H1 (cell line): ENCODE results near the gene NR2F1-AS1. TPM values are rescaled to one million over a fixed set of nuclear protein-coding genes. Genes with fewer than 3 reads are reported as not detected.

Experiments used
- ATF3 ChIP-seq: IDR thresholded peaks from 2 replicates; pipeline ENCODE4 v1.6.1; 2011; ENCODE audit warnings: low read depth, mild to moderate bottlenecking, low read length; ENCODE audit not compliant: insufficient read depth
- CEBPB ChIP-seq: IDR thresholded peaks from 2 replicates; pipeline ENCODE4 v1.6.1; 2012; ENCODE audit warnings: low read depth, low read length
- CHD2 ChIP-seq: IDR thresholded peaks from 2 replicates; pipeline ENCODE4 v1.6.1; 2012; ENCODE audit warnings: low read length, improper control_type of control experiment
- CREB1 ChIP-seq: IDR thresholded peaks from 2 replicates; pipeline ENCODE4 v1.6.1; 2012; ENCODE audit warnings: inconsistent platforms
- KDM5A ChIP-seq: fragments of 200-600 bp; IDR thresholded peaks from 2 replicates; pipeline ENCODE4 v1.7.1; 2012; ENCODE audit warnings: mild to moderate bottlenecking, low read length, inconsistent platforms, mixed read lengths
- SIX5 ChIP-seq: IDR thresholded peaks from 2 replicates; pipeline ENCODE4 v1.6.1; 2011; ENCODE audit warnings: mild to moderate bottlenecking, low read depth, low read length
- TAF1 ChIP-seq: IDR thresholded peaks from 2 replicates; pipeline ENCODE4 v1.6.1; 2011; ENCODE audit warnings: mild to moderate bottlenecking, low read depth, low read length
- YY1 ChIP-seq: IDR thresholded peaks from 2 replicates; pipeline ENCODE4 v1.6.1; 2011; ENCODE audit warnings: low read depth, mild to moderate bottlenecking, low read length
- ZNF274 ChIP-seq: IDR thresholded peaks from 2 replicates; pipeline ENCODE4 v1.7.0; 2012; ENCODE audit warnings: low read length, borderline replicate concordance; ENCODE audit errors: extremely low read depth
- polyA plus RNA-seq, 7 experiments: library from polyadenylated mRNA; depleted of rRNA in 3 of 7; stranded (reverse) in 5 of 7; unstranded in 2 of 7; fragments of >200 nt in 5 of 7; fragments of 200-250 nt in 2 of 7; gene quantifications; 1 replicate in 5 of 7; 2 replicates in 1 of 7; 4 replicates in 1 of 7; pipeline versions ENCODE4 v1.2.1 to v1.2.3, GENCODE V29; 2011 to 2013; ENCODE audit warnings: missing spikeins in 2 of 7, mixed read lengths in 2 of 7
- total RNA-seq: library from RNA; stranded (reverse); fragmentation: NEBNext Ultra II Directional; extraction: Animal tissue kit (Norgen Biotek cat#: 25700); gene quantifications from 2 replicates; pipeline ENCODE4 v1.2.1, GENCODE V29; 2021

NR2F1-AS1 gene
- total and polyA plus RNA-seq, 2 of the 8 experiments (the other 6 are each of a cell fraction or from before 2014, with no cell fraction given), result 1.6 to 5.6 TPM

DNA sequence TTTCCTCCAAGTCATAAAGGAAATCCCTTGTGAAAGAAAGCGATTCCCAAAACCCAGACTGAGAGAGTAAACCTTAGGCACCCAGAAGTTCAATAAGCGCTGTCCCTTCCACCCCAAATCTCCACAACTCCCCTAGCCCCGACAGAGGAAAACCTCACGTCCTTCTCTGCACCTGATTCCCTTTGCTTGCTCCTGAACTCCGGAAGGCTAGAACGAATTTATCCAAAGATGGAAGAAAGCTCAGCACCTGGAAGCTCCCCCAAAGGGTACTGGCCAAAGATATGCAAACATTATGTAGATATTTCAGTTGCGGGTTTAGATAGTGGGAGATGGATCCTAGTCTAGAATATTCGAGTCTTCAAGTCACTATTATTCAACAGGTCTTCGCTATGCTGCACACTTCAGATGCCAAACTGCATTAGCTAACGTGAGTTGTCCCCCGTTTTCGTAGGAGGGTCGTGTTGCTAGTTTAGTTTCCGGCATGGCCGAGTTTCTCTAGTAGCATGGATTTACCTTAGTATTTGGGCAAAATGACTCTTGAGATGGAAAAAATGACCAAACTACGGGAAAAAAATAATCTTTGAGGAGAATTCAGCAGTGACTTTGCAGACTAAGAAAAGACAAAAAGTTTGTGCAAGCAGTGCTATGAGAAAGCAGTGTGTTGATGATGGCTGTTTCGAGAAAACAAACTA, 29.7 kb upstream of the NR2F1-AS1 start (continued):
- TF ChIP-seq YY1 (peak; percentile 45; the same call in 1 of the 2 replicates), CHD2 (no peak), CEBPB (no peak), ZNF274 (no peak), TAF1 (no peak), SIX5 (no peak), CREB1 (no peak), KDM5A (no peak), ATF3 (no peak)
